H9 (cell line): ENCODE data around the gene ELMOD3. TPM values are rescaled to one million over a fixed set of nuclear protein-coding genes. Genes with fewer than 3 reads are reported as not detected.

Experiments used
- DNase-seq: peaks from one replicate; pipeline ENCODE4 v3.0.0-alpha.2; 2017
- H2AFZ ChIP-seq: one replicate; pipeline ENCODE4 v1.6.1; 2013; ENCODE audit warnings: mild to moderate bottlenecking, low read length, control low read depth, moderate library complexity
- H2AK5ac ChIP-seq: 2 replicates; pipeline ENCODE4 v1.6.1; 2013; ENCODE audit warnings: low read length, control low read depth, mixed read lengths; ENCODE audit not compliant: insufficient read length
- H2BK120ac ChIP-seq: one replicate; pipeline ENCODE4 v1.6.1; 2013; ENCODE audit warnings: low read depth, mild to moderate bottlenecking, low read length, control low read depth, inconsistent platforms; ENCODE audit not compliant: poor library complexity, severe bottlenecking
- H2BK12ac ChIP-seq: 2 replicates; pipeline ENCODE4 v1.6.1; 2013; ENCODE audit warnings: low read length, control low read depth, mixed read lengths, low read depth; ENCODE audit not compliant: insufficient read length
- H2BK15ac ChIP-seq: 2 replicates; pipeline ENCODE4 v1.6.1; 2013; ENCODE audit warnings: low read depth, low read length, control low read depth
- H2BK20ac ChIP-seq: one replicate; pipeline ENCODE4 v1.6.1; 2013; ENCODE audit warnings: low read depth, mild to moderate bottlenecking, low read length, control low read depth, inconsistent platforms; ENCODE audit not compliant: poor library complexity, severe bottlenecking
- H2BK5ac ChIP-seq: 2 replicates; pipeline ENCODE4 v1.6.1; 2013; ENCODE audit warnings: low read length, control low read depth, mixed read lengths; ENCODE audit not compliant: insufficient read length
- H3K14ac ChIP-seq: 2 replicates; pipeline ENCODE4 v1.6.1; 2013; ENCODE audit warnings: low read length, control low read depth; ENCODE audit not compliant: insufficient read depth
- H3K18ac ChIP-seq: 2 replicates; pipeline ENCODE4 v1.6.1; 2013; ENCODE audit warnings: low read depth, mild to moderate bottlenecking, mixed read lengths, low read length, control low read depth; ENCODE audit not compliant: insufficient read length
- H3K23ac ChIP-seq: 2 replicates; pipeline ENCODE4 v1.6.1; 2013; ENCODE audit warnings: low read length, control low read depth, mixed read lengths, low read depth; ENCODE audit not compliant: insufficient read length
- H3K23me2 ChIP-seq: 2 replicates; pipeline ENCODE4 v1.6.1; 2013; ENCODE audit warnings: low read depth, mild to moderate bottlenecking, mixed read lengths, low read length, control low read depth; ENCODE audit not compliant: insufficient read length, poor library complexity, severe bottlenecking
- H3K27ac ChIP-seq: 2 replicates; pipeline ENCODE4 v1.5.1; 2013; ENCODE audit warnings: low read length, control low read depth, mixed read lengths, low read depth; ENCODE audit not compliant: insufficient read length
- H3K27me3 ChIP-seq: 2 replicates; pipeline ENCODE4 v1.6.1; 2013; ENCODE audit warnings: low read length, control low read depth, inconsistent platforms; ENCODE audit not compliant: insufficient read depth
- H3K4ac ChIP-seq: 2 replicates; pipeline ENCODE4 v1.6.1; 2013; ENCODE audit warnings: low read depth, mild to moderate bottlenecking, control low read depth, inconsistent platforms, low read length, moderate library complexity
- H3K4me1 ChIP-seq: 2 replicates; pipeline ENCODE4 v1.6.1; 2013; ENCODE audit warnings: low read length, control low read depth, inconsistent platforms; ENCODE audit not compliant: insufficient read depth
- H3K4me2 ChIP-seq: 2 replicates; pipeline ENCODE4 v1.6.1; 2013; ENCODE audit warnings: low read length, control low read depth, mixed read lengths; ENCODE audit not compliant: insufficient read length, insufficient read depth
- H3K56ac ChIP-seq: 2 replicates; pipeline ENCODE4 v1.6.1; 2013; ENCODE audit warnings: low read depth, mild to moderate bottlenecking, mixed read lengths, low read length, control low read depth; ENCODE audit not compliant: insufficient read length
- H3K79me1 ChIP-seq: 2 replicates; pipeline ENCODE4 v1.6.1; 2013; ENCODE audit warnings: low read depth, mild to moderate bottlenecking, moderate library complexity, low read length, control low read depth, inconsistent platforms; ENCODE audit not compliant: insufficient read depth, poor library complexity, severe bottlenecking
- H3K79me2 ChIP-seq: 2 replicates; pipeline ENCODE4 v1.6.1; 2013; ENCODE audit warnings: low read length, control low read depth, inconsistent platforms; ENCODE audit not compliant: insufficient read depth
- H3K9ac ChIP-seq: 2 replicates; pipeline ENCODE4 v1.6.1; 2013; ENCODE audit warnings: low read length, control low read depth, mixed read lengths; ENCODE audit not compliant: insufficient read length; ENCODE audit errors: extremely low read depth
- H3K9me3 ChIP-seq: one replicate; pipeline ENCODE4 v1.6.1; 2013; ENCODE audit warnings: low read depth, low read length, inconsistent platforms; ENCODE audit not compliant: control insufficient read depth
- H3T11ph ChIP-seq: one replicate; pipeline ENCODE4 v1.6.1; 2013; ENCODE audit warnings: mild to moderate bottlenecking, low read length, control low read depth, inconsistent platforms
- H4K20me1 ChIP-seq: one replicate; pipeline ENCODE4 v1.6.1; 2013; ENCODE audit not compliant: control insufficient read depth, insufficient read length, insufficient read depth
- H4K5ac ChIP-seq: 2 replicates; pipeline ENCODE4 v1.6.1; 2013; ENCODE audit warnings: low read depth, mild to moderate bottlenecking, mixed read lengths, low read length, control low read depth; ENCODE audit not compliant: insufficient read length
- H4K8ac ChIP-seq: replicated peaks from 2 replicates; pipeline ENCODE4 v1.6.1; 2013; ENCODE audit warnings: low read length, control low read depth, mixed read lengths, low read depth; ENCODE audit not compliant: insufficient read length
- H4K91ac ChIP-seq: 2 replicates; pipeline ENCODE4 v1.6.1; 2013; ENCODE audit warnings: low read depth, mild to moderate bottlenecking, moderate library complexity, mixed read lengths, low read length, control low read depth; ENCODE audit not compliant: insufficient read length
- H3K27ac Mint-ChIP-seq, 3 experiments: 2 replicates in 2 of 3; 3 replicates in 1 of 3; pipeline ENCODE4 v1.8.0; 2020 to 2021; ENCODE audit warnings: mixed read lengths in 3 of 3, mild to moderate bottlenecking in 1 of 3, moderate library complexity in 1 of 3
- H3K27me3 Mint-ChIP-seq: 2 replicates; pipeline ENCODE4 v1.8.0; 2021; ENCODE audit warnings: low read depth, mild to moderate bottlenecking, moderate library complexity, mixed read lengths
- H3K36me3 Mint-ChIP-seq, 3 experiments: 2 replicates in 2 of 3; 3 replicates in 1 of 3; pipeline ENCODE4 v1.8.0; 2020 to 2021; ENCODE audit warnings: low read depth in 3 of 3, mixed read lengths in 3 of 3; ENCODE audit not compliant: insufficient read depth in 1 of 3
- H3K4me1 Mint-ChIP-seq, 2 experiments: 2 replicates each; pipeline ENCODE4 v1.8.0; 2020; ENCODE audit warnings: mixed read lengths in 2 of 2
- H3K4me3 Mint-ChIP-seq, 2 experiments: 2 replicates in 1 of 2; 3 replicates in 1 of 2; pipeline ENCODE4 v1.8.0; 2020 to 2021; ENCODE audit warnings: mild to moderate bottlenecking in 2 of 2, mixed read lengths in 2 of 2, moderate library complexity in 1 of 2
- H3K9me3 Mint-ChIP-seq, 2 experiments: 2 replicates in 1 of 2; 3 replicates in 1 of 2; pipeline ENCODE4 v1.8.0; 2020; ENCODE audit warnings: mild to moderate bottlenecking in 2 of 2, mixed read lengths in 2 of 2, moderate library complexity in 1 of 2
- CTCF ChIP-seq: fragments of 200-600 bp; sonication (generic); conservative IDR thresholded peaks from 3 replicates; pipeline ENCODE4 v1.8.0; 2021; ENCODE audit warnings: antibody characterized with exemption, mild to moderate bottlenecking
- WGBS: extraction: QIAGEN DNeasy Blood & Tissue Kit; methylation state at CpG from one replicate; pipeline ENCODE4 v1.1.7; 2013; ENCODE audit warnings: missing lambda C conversion rate, low lambda C conversion rate, mixed read lengths; ENCODE audit not compliant: insufficient read length; ENCODE audit errors: extremely low coverage; 5-methylcytosine and 5-hydroxymethylcytosine counted together
- total RNA-seq: library from RNA; stranded (reverse); gene quantifications from 2 replicates; pipeline ENCODE4 v1.2.1, GENCODE V29; 2021

The ELMOD3 gene
- total RNA-seq, 1 experiment from 2014 or later: 7.6 TPM

- no peaks in the 10 kb centered on the region for H3K79me2 ChIP-seq
- H2AK5ac ChIP-seq: no peak overlapping the region
- no peaks in the 10 kb centered on the region for H3K27me3 Mint-ChIP-seq
- H2AFZ ChIP-seq: no peak overlapping the region
- H4K5ac ChIP-seq: no peak overlapping the region
- no peak overlapping the region for H2BK20ac ChIP-seq
- no peak overlapping the region for H3T11ph ChIP-seq
- H2BK5ac ChIP-seq: no peak overlapping the region
- DNase-seq: no peak
- no CpG with 5 or more reads among the region's 14 CpGs for WGBS
- H4K91ac ChIP-seq: no peak overlapping the region
- no peak overlapping the region for H2BK120ac ChIP-seq
- H3K4me1 ChIP-seq: no peaks in the 10 kb centered on the region; the same call in 1 of the 2 replicates
- peaks cover 2 to 30% (median 28%) of the 10 kb centered on the region in 3 experiments; a peak in 6 of 7 replicates for H3K36me3 Mint-ChIP-seq
- no peak overlapping the region for H3K56ac ChIP-seq
- H2BK12ac ChIP-seq: no peak overlapping the region
- no peaks in the 10 kb centered on the region for H3K23me2 ChIP-seq
- H2BK15ac ChIP-seq: no peak overlapping the region
- H3K4me1 Mint-ChIP-seq: peaks cover 7 to 8% of the 10 kb centered on the region in 2 experiments
- H3K27ac Mint-ChIP-seq: no peak overlapping the region
- H4K8ac ChIP-seq: no peak overlapping the region
- H3K4me2 ChIP-seq: no peak overlapping the region
- H3K4ac ChIP-seq: no peak overlapping the region
- H3K4me3 Mint-ChIP-seq: no peak overlapping the region
- no peak overlapping the region for H3K14ac ChIP-seq
- H3K18ac ChIP-seq: no peak overlapping the region
- no peak overlapping the region for H3K9ac ChIP-seq
- H3K9me3 ChIP-seq: no peaks in the 10 kb centered on the region
- H4K20me1 ChIP-seq: no peaks in the 10 kb centered on the region
- H3K23ac ChIP-seq: no peak overlapping the region
- peaks cover 6 to 14% of the 10 kb centered on the region in 2 experiments; a peak in 4 of 5 replicates for H3K9me3 Mint-ChIP-seq
- TF ChIP-seq CTCF: no peak
- H3K79me1 ChIP-seq: no peaks in the 10 kb centered on the region
- H3K27ac ChIP-seq: no peak overlapping the region
- H3K27me3 ChIP-seq: no peaks in the 10 kb centered on the region
Measured at GRCh38 chr2:85400541-85401463, 46.2 kb downstream of the ELMOD3 start.
